SK-N-SH treated with all-trans-retinoic acid at 6 μM for 48 hours (cell line): Measurements from ENCODE around the gene LAMA3.

Experiments used
- ARNTL ChIP-seq: fragments of 450-650 bp; formaldehyde crosslinking; IDR thresholded peaks from 2 replicates; pipeline ENCODE4 v1.5.0; 2020; ENCODE audit warnings: low read depth, mild to moderate bottlenecking, moderate library complexity, borderline replicate concordance
- BACH2 ChIP-seq: fragments of 250-450 bp; sonication (Bioruptor Pico); IDR thresholded peaks from 2 replicates; pipeline ENCODE4 v1.9.0; 2021; ENCODE audit warnings: mild to moderate bottlenecking, borderline replicate concordance
- ISL1 ChIP-seq: fragments of 250-450 bp; sonication (Bioruptor Pico); IDR thresholded peaks from 2 replicates; pipeline ENCODE4 v2.1.2; 2022; ENCODE audit warnings: mild to moderate bottlenecking, moderate library complexity
- ZFP30 ChIP-seq: fragments of 450-650 bp; formaldehyde crosslinking; IDR thresholded peaks from 2 replicates; pipeline ENCODE4 v1.5.0; 2022; ENCODE audit warnings: mild to moderate bottlenecking, moderate library complexity
- ZNF565 ChIP-seq: fragments of 450-650 bp; formaldehyde crosslinking; conservative IDR thresholded peaks from 2 replicates; pipeline ENCODE4 v1.5.0; 2020; ENCODE audit warnings: low read depth, mild to moderate bottlenecking, moderate library complexity
- TF ChIP-seq, protein P1 (sequence below): fragments of 250-450 bp; sonication (Bioruptor Pico); IDR thresholded peaks from 2 replicates; pipeline ENCODE4 v1.8.0; 2020; ENCODE audit warnings: mild to moderate bottlenecking, moderate library complexity, borderline replicate concordance

DNA sequence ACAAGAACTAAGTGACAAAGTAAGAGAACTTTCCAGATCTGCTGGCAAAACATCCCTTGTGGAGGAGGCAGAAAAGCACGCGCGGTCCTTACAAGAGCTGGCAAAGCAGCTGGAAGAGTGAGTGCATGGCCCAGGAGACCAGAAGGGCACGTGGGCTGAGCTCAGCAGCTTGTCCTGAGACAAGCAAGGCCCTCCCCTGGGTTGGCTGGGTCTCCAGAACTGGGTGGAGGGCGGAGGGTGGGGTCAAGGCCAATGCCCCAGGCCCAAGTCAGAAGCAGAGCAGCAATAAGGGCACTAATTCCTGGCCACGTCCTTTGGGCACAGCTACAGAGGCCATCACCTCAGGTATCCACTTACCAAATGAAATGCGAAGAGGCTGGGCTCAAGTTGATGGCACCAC lies 214.7 kb downstream of the LAMA3 start:
- no peak for TF ChIP-seq ZNF565 (CRISPR knock-in tag)
- TF ChIP-seq ZFP30 (CRISPR knock-in tag) = no peak
- TF ChIP-seq, protein P1, sequence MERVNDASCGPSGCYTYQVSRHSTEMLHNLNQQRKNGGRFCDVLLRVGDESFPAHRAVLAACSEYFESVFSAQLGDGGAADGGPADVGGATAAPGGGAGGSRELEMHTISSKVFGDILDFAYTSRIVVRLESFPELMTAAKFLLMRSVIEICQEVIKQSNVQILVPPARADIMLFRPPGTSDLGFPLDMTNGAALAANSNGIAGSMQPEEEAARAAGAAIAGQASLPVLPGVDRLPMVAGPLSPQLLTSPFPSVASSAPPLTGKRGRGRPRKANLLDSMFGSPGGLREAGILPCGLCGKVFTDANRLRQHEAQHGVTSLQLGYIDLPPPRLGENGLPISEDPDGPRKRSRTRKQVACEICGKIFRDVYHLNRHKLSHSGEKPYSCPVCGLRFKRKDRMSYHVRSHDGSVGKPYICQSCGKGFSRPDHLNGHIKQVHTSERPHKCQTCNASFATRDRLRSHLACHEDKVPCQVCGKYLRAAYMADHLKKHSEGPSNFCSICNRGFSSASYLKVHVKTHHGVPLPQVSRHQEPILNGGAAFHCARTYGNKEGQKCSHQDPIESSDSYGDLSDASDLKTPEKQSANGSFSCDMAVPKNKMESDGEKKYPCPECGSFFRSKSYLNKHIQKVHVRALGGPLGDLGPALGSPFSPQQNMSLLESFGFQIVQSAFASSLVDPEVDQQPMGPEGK = no peak
- no peak for TF ChIP-seq ISL1
- no peak for TF ChIP-seq BACH2 (CRISPR knock-in tag)
- no peak for TF ChIP-seq ARNTL
